ENCODE measurements around the gene ARHGAP15. TPM values are rescaled to one million over a fixed set of nuclear protein-coding genes. Genes with fewer than 3 reads are reported as not detected.

The ARHGAP15 gene
- total and polyA plus RNA-seq, 3 donors from 2014 or later = 2.2 to 15.0 (median 7.7) TPM

- H3K4me1 ChIP-seq = no peaks in the 10 kb centered on the region
- H3K9me3 ChIP-seq = no peaks in the 10 kb centered on the region
- no peak for DNase-seq
- no peaks in the 10 kb centered on the region for H3K36me3 ChIP-seq (ENCODE audit: low read depth, missing control alignments)
- no peak overlapping the region for H3K27ac ChIP-seq
- 67% methylated on average over 3 of the region's 3 CpGs for WGBS, 2 donors
- TF ChIP-seq, protein P1, sequence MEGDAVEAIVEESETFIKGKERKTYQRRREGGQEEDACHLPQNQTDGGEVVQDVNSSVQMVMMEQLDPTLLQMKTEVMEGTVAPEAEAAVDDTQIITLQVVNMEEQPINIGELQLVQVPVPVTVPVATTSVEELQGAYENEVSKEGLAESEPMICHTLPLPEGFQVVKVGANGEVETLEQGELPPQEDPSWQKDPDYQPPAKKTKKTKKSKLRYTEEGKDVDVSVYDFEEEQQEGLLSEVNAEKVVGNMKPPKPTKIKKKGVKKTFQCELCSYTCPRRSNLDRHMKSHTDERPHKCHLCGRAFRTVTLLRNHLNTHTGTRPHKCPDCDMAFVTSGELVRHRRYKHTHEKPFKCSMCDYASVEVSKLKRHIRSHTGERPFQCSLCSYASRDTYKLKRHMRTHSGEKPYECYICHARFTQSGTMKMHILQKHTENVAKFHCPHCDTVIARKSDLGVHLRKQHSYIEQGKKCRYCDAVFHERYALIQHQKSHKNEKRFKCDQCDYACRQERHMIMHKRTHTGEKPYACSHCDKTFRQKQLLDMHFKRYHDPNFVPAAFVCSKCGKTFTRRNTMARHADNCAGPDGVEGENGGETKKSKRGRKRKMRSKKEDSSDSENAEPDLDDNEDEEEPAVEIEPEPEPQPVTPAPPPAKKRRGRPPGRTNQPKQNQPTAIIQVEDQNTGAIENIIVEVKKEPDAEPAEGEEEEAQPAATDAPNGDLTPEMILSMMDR (IDR thresholded peaks at IDR 0.05) = no peak
- TF ChIP-seq POLR2A (IDR thresholded peaks at IDR 0.05) = no peak
- H3K27me3 ChIP-seq = no peaks in the 10 kb centered on the region
- H3K4me3 ChIP-seq = no peak overlapping the region
- intact Hi-C loops (cut with DNase I; ENCODE audit: low total_unique reads) = no loop called here
These were observed 28.9 kb downstream of the ARHGAP15 start for GRCh38 chr2:143158098-143158497.

- Histone ChIP-seq H3K27me3 (no peaks in the 10 kb centered on the region), H3K4me3 (no peak overlapping the region), H3K27ac (no peak overlapping the region), H3K9me3 (no peaks in the 10 kb centered on the region), H3K36me3 (ENCODE audit: low read depth, missing control alignments) (no peaks in the 10 kb centered on the region), H3K4me1 (no peaks in the 10 kb centered on the region)
- TF ChIP-seq POLR2A (IDR thresholded peaks at IDR 0.05) = no peak
- TF ChIP-seq, protein P1 (IDR thresholded peaks at IDR 0.05) = no peak
- intact Hi-C loops (cut with DNase I; ENCODE audit: low total_unique reads) = no loop called here
- no peak for DNase-seq
- WGBS, 2 donors = 47 to 48% methylated on average over 10 of the region's 10 CpGs
These were observed 29.6 kb downstream of the ARHGAP15 start for GRCh38 chr2:143158551-143159485.

DNA sequence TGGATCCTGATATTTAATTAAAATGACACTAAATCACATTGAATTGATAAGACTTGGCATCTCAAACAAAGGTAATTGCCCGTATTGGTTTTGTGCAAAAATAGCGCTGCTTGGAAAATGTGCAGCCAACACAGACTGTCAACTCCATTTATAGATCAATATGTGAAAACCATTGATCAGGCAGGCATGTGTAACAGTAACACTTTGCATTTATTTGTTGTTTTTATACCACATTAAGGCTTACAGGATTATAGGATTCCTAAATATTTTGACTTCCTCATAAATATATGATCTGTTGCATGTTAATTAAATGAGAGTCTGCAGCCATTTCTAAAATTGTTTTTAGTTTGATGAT, 30.2 kb downstream of the ARHGAP15 start:
- DNase-seq = no peak
- Histone ChIP-seq H3K27ac (no peak overlapping the region), H3K4me1 (no peaks in the 10 kb centered on the region), H3K4me3 (no peak overlapping the region), H3K27me3 (no peaks in the 10 kb centered on the region), H3K36me3 (ENCODE audit: low read depth, missing control alignments) (no peaks in the 10 kb centered on the region), H3K9me3 (no peaks in the 10 kb centered on the region)
- no peak for TF ChIP-seq POLR2A (IDR thresholded peaks at IDR 0.05)
- TF ChIP-seq, protein P1 (IDR thresholded peaks at IDR 0.05) = no peak
- WGBS, 2 donors = 78 to 79% methylated on average over 2 of the region's 2 CpGs
- intact Hi-C loops (cut with DNase I; ENCODE audit: low total_unique reads) = no loop called here

DNA sequence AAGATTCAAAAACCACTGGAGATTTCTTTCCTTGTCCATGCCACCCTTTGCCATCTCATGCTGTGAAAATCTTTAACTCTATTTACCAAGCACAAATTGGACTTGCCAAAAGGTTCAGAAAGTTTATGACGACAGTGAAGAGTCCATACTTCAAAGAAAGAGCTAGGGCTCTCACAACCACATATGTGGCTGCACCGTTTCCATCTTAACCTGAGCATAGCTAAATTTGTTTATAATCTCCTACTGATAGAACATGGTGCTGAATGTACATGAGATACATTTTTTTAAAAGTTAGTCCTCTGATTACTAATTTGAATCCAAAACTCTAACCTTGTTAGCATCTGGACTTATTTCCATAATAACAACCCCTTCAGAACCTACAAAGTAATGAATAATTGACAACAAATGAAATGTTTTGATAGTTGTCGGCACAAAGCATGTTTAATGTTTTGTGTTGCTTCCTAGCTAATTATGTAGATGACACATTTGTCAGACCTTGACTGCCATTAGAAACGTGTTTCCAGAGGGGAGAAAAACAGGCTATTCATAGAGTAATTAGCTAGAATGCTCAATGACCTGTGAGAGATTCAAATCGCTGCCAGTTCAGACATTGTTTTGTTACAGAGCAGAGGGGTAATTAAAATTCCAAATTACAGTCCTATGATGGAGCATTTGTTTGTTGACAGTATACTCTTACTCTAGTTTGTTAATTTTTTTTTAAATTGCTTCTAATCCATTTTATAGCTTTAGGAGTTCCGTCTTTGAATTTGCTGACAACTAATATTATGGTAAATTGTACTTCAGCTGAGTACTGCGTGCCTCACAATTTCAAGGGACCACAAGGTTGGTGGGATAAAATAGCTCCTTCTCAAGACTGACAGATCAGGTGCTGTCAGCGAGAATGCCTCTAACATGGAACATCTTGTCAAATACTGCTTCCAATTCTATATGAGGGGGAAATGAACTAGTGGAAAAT, 31.8 kb downstream of the ARHGAP15 start:
- DNase-seq = no peak
- Histone ChIP-seq H3K27me3 (no peaks in the 10 kb centered on the region), H3K4me3 (no peak overlapping the region), H3K4me1 (no peaks in the 10 kb centered on the region), H3K36me3 (ENCODE audit: low read depth, missing control alignments) (no peaks in the 10 kb centered on the region), H3K9me3 (no peaks in the 10 kb centered on the region), H3K27ac (no peak overlapping the region)
- TF ChIP-seq, protein P1 (IDR thresholded peaks at IDR 0.05) = no peak
- TF ChIP-seq POLR2A (IDR thresholded peaks at IDR 0.05) = no peak
- intact Hi-C loops (cut with DNase I; ENCODE audit: low total_unique reads) = no loop called here
- 82 to 83% methylated on average over 8 of the region's 8 CpGs for WGBS, 2 donors
